DMS153 treated with DMSO at 0.1 percent for 48 hours (cell line): ENCODE results near the gene NDUFS3.
"Not testable (repeated sequence)": the region's sequence is repeated elsewhere in the genome, so short reads cannot be mapped to it uniquely, and the experiment has no call there.

Experiments used
- DNase-seq: peaks from one replicate; lab custom pipeline; 2025; ENCODE audit not compliant: unreplicated experiment; lab: John Stamatoyannopoulos, UW

Gene NDUFS3

GRCh38 chr11:47558695-47559094, 20.2 kb upstream of the NDUFS3 start:
- DNase-seq, result no peak

GRCh38 chr11:47560426-47560825, 18.4 kb upstream of the NDUFS3 start:
- no peak for DNase-seq

GRCh38 chr11:47562393-47562792, 16.5 kb upstream of the NDUFS3 start:
- DNase-seq, result not testable (repeated sequence)

- DNase-seq, result not testable (repeated sequence)
Observed at GRCh38 chr11:47564366-47564765, 14.5 kb upstream of the NDUFS3 start.

- DNase-seq, result no peak
Observed at GRCh38 chr11:47564933-47565339, 13.9 kb upstream of the NDUFS3 start.

GRCh38 chr11:47565340-47566148, 13.3 kb upstream of the NDUFS3 start, which contains the start of gene PTPMT1:
Gene PTPMT1, plus strand, starts transcription at chr11:47565599. Its CDS starts 24 bp downstream, at chr11:47565623.
- peak; percentile 13 for DNase-seq

GRCh38 chr11:47566149-47566698, 12.7 kb upstream of the NDUFS3 start:
- no peak for DNase-seq

- DNase-seq, result no peak
Observed at GRCh38 chr11:47569646-47570045, 9.2 kb upstream of the NDUFS3 start.

GRCh38 chr11:47570651-47571356, 8.1 kb upstream of the NDUFS3 start:
- DNase-seq, result no peak

GRCh38 chr11:47571357-47571729, 7.5 kb upstream of the NDUFS3 start:
- DNase-seq, result no peak

- no peak for DNase-seq
Observed at GRCh38 chr11:47571895-47572294, 7.0 kb upstream of the NDUFS3 start.

- DNase-seq, result no peak
Observed at GRCh38 chr11:47572715-47573255, 6.1 kb upstream of the NDUFS3 start.

- no peak for DNase-seq
Observed at GRCh38 chr11:47573321-47573720, 5.6 kb upstream of the NDUFS3 start.

- no peak for DNase-seq
Observed at GRCh38 chr11:47577460-47578041, 1.3 kb upstream of the NDUFS3 start.

GRCh38 chr11:47583844-47584243, 5.0 kb downstream of the NDUFS3 start:
- no peak for DNase-seq

- no peak for DNase-seq
Observed at GRCh38 chr11:47586098-47586855, 7.4 kb downstream of the NDUFS3 start, which contains the start of gene FAM180B. Gene FAM180B, plus strand, starts transcription at chr11:47586678. Its CDS starts 91 bp downstream, at chr11:47586769.

- no peak for DNase-seq
Observed at GRCh38 chr11:47587039-47587716, 8.3 kb downstream of the NDUFS3 start.

GRCh38 chr11:47587723-47588326, 9.0 kb downstream of the NDUFS3 start:
- no peak for DNase-seq

- DNase-seq, result no peak
Observed at GRCh38 chr11:47589118-47589517, 10.2 kb downstream of the NDUFS3 start.

- DNase-seq, result no peak
Observed at GRCh38 chr11:47589584-47589976, 10.7 kb downstream of the NDUFS3 start.
